22Rv1 (cell line): Measurements from ENCODE around the gene SH2B3.

ENCODE experiments used
- CTCF ChIP-seq: fragments of 450-650 bp; IDR thresholded peaks from 2 replicates; pipeline ENCODE4 v1.5.1; 2017; ENCODE audit warnings: mild to moderate bottlenecking
- ZFX ChIP-seq: fragments of 450-650 bp; IDR thresholded peaks from 2 replicates; pipeline ENCODE4 v1.6.1; 2017; ENCODE audit warnings: antibody characterized with exemption, borderline replicate concordance

GRCh38 chr12:111414711-111415252 lies 9.1 kb downstream of the SH2B3 start:
- no peak for TF ChIP-seq CTCF
- no peak for TF ChIP-seq ZFX
